K562 (cell line): Measurements from ENCODE around the gene PRRX1. TPM values are rescaled to one million over a fixed set of nuclear protein-coding genes. Genes with fewer than 3 reads are reported as not detected.
A peak's percentile ranks its signal among the peaks of the same experiment; 100 is the strongest.

ENCODE experiments used
- ATAC-seq: fragments of 200-7000 bp; cut with Tn5 transposase; 3 replicates; pipeline ENCODE4 v1.9.1; 2020; ENCODE audit warnings: moderate library complexity
- BruUV-seq: library from RNA; stranded (reverse); fragments of 400-500 nt; replicated peaks from 2 replicates; lab custom pipeline; 2021; lab: Mats Ljungman, UMichigan
- CTCF ChIA-PET: fragments of 300-600 bp; formaldehyde crosslinking; extraction: SDS; loops from one replicate; lab custom pipeline; 2021; ENCODE audit warnings: low intra/inter-chr PET ratio; lab: Yijun Ruan, JAX
- POLR2A ChIA-PET: fragments of 300-600, 350-650 bp; sonication (Branson Sonifier 250); formaldehyde crosslinking; extraction: SDS; loops from one replicate; lab custom pipeline; 2021; ENCODE audit warnings: antibody characterized with exemption, inconsistent platforms; lab: Yijun Ruan, JAX
- DNase-seq, 4 experiments: peaks; one replicate each; pipeline versions ENCODE4 v3.0.0 to v3.0.0-alpha.2; 2011 to 2018; ENCODE audit warnings: low spot score in 3 of 4, mixed read lengths in 3 of 4; ENCODE audit errors: extremely low read depth in 1 of 4
- FAIRE-seq: peaks from 2 replicates; lab custom pipeline; 2011; peaks lifted over from hg19 to GRCh38; lab: Jason Lieb, UNC
- H2AFZ ChIP-seq: 2 replicates; pipeline ENCODE4 v1.6.0; 2011; ENCODE audit warnings: low read depth, low read length, control low read depth, inconsistent platforms
- H3K27ac ChIP-seq: fragments of 200-600 bp; 3 replicates; pipeline ENCODE4 v1.8.0; 2011; ENCODE audit warnings: low read depth, mild to moderate bottlenecking, control low read depth, inconsistent platforms, low read length, moderate library complexity, mixed read lengths; ENCODE audit errors: extremely low read depth
- H3K27me3 ChIP-seq, 2 experiments: fragments of 300-600 bp in 1 of 2; 2 replicates in 1 of 2; 3 replicates in 1 of 2; pipeline versions ENCODE4 v1.6.0 to v1.8.0; 2011; ENCODE audit warnings: inconsistent platforms in 2 of 2, low read length in 2 of 2, mild to moderate bottlenecking in 1 of 2, mixed read lengths in 1 of 2, moderate library complexity in 1 of 2; ENCODE audit not compliant: control insufficient read depth in 2 of 2, insufficient read depth in 2 of 2
- H3K36me3 ChIP-seq: fragments of 300-600 bp; 3 replicates; pipeline ENCODE4 v1.8.0; 2011; ENCODE audit warnings: mild to moderate bottlenecking, low read length, inconsistent platforms; ENCODE audit not compliant: control insufficient read depth, insufficient read depth
- H3K4me1 ChIP-seq, 2 experiments: fragments of 200-600 bp in 1 of 2; replicated peaks in 1 of 2; 2 replicates in 1 of 2; 3 replicates in 1 of 2; pipeline versions ENCODE4 v1.5.1 to v1.8.0; 2011; ENCODE audit warnings: inconsistent platforms in 2 of 2, low read length in 2 of 2, mild to moderate bottlenecking in 1 of 2, mixed read lengths in 1 of 2, moderate library complexity in 1 of 2; ENCODE audit not compliant: control insufficient read depth in 2 of 2, insufficient read depth in 2 of 2
- H3K4me2 ChIP-seq: 2 replicates; pipeline ENCODE4 v1.6.1; 2011; ENCODE audit warnings: low read length, control low read depth, inconsistent platforms, mixed read lengths; ENCODE audit not compliant: insufficient read depth
- H3K4me3 ChIP-seq: fragments of 200-600 bp; sonication (generic), shearing (Covaris generic); 2 replicates; pipeline ENCODE4 v1.5.1; 2016; ENCODE audit warnings: control low read depth, inconsistent platforms
- H3K79me2 ChIP-seq: fragments of 200-600 bp; 3 replicates; pipeline ENCODE4 v1.8.0; 2011; ENCODE audit warnings: low read length, inconsistent platforms; ENCODE audit not compliant: control insufficient read depth, insufficient read depth
- H3K9ac ChIP-seq, 2 experiments: 2 replicates each; pipeline versions ENCODE4 v1.6.0 to v1.6.1; 2011; ENCODE audit warnings: low read depth in 2 of 2, low read length in 2 of 2, control low read depth in 1 of 2, inconsistent platforms in 1 of 2, mild to moderate bottlenecking in 1 of 2, mixed read lengths in 1 of 2; ENCODE audit not compliant: insufficient read depth in 1 of 2
- H3K9me1 ChIP-seq: one replicate; pipeline ENCODE4 v1.6.0; 2011; ENCODE audit warnings: inconsistent platforms, mild to moderate bottlenecking, low read length, moderate library complexity; ENCODE audit not compliant: control insufficient read depth, insufficient read depth
- H3K9me3 ChIP-seq: replicated peaks from 2 replicates; pipeline ENCODE4 v1.5.1; 2011; ENCODE audit warnings: low read depth, low read length, inconsistent platforms; ENCODE audit not compliant: control insufficient read depth, insufficient read depth
- H4K20me1 ChIP-seq: replicated peaks from 2 replicates; pipeline ENCODE4 v1.6.1; 2011; ENCODE audit warnings: low read length, inconsistent platforms, mixed read lengths; ENCODE audit not compliant: control insufficient read depth, insufficient read depth
- CHAMP1 ChIP-seq: fragments of 450-650 bp; IDR thresholded peaks from 2 replicates; pipeline ENCODE4 v1.6.1; 2016; ENCODE audit warnings: mild to moderate bottlenecking
- CREB1 ChIP-seq, 2 experiments: sonication (generic) in 1 of 2; formaldehyde crosslinking in 1 of 2; IDR thresholded peaks; 2 replicates each; pipeline versions ENCODE4 v1.6.1 to v1.8.0; 2012 to 2022; ENCODE audit warnings: inconsistent platforms in 1 of 2, mild to moderate bottlenecking in 1 of 2, missing genetic modification reagents in 1 of 2, moderate library complexity in 1 of 2
- ESRRA ChIP-seq: fragments of 450-650 bp; IDR thresholded peaks from 2 replicates; pipeline ENCODE4 v1.6.1; 2014; ENCODE audit warnings: low read depth, mild to moderate bottlenecking, moderate library complexity, borderline replicate concordance
- MAZ ChIP-seq, 2 experiments: fragments of 450-650 bp in 1 of 2; sonication (generic) in 1 of 2; formaldehyde crosslinking; IDR thresholded peaks in 1 of 2; conservative IDR thresholded peaks in 1 of 2; 2 replicates each; pipeline versions ENCODE4 v1.4.0 to v1.5.0; 2020; ENCODE audit warnings: mild to moderate bottlenecking in 1 of 2, missing genetic modification reagents in 1 of 2
- NEUROD1 ChIP-seq: fragments of 150-350 bp; IDR thresholded peaks from 2 replicates; pipeline ENCODE4 v1.6.1; 2014; ENCODE audit warnings: borderline replicate concordance, low read length, low read depth; ENCODE audit not compliant: partially characterized antibody
- NFIX ChIP-seq: fragments of 250-450 bp; sonication (Bioruptor Pico); IDR thresholded peaks from 2 replicates; pipeline ENCODE4 v1.4.0; 2020; ENCODE audit warnings: low read depth, mild to moderate bottlenecking, moderate library complexity
- NUFIP1 ChIP-seq: fragments of 450-650 bp; IDR thresholded peaks from 2 replicates; pipeline ENCODE4 v1.6.1; 2018; ENCODE audit not compliant: partially characterized antibody
- SMARCA5 ChIP-seq: fragments of 450-650 bp; IDR thresholded peaks from 2 replicates; pipeline ENCODE4 v1.6.1; 2016
- SMARCB1 ChIP-seq: IDR thresholded peaks from 2 replicates; pipeline ENCODE4 v1.6.1; 2011; ENCODE audit warnings: improper control_type of control experiment, low read depth; ENCODE audit not compliant: insufficient read length
- SPI1 ChIP-seq: IDR thresholded peaks from 2 replicates; pipeline ENCODE4 v1.6.1; 2011; ENCODE audit warnings: low read depth, low read length, control low read depth, borderline replicate concordance
- STAT5A ChIP-seq: IDR thresholded peaks from 2 replicates; pipeline ENCODE4 v1.6.1; 2012; ENCODE audit warnings: low read length, inconsistent platforms, borderline replicate concordance
- ZNF140 ChIP-seq: fragments of 250-450 bp; sonication (Bioruptor Pico); IDR thresholded peaks from 2 replicates; pipeline ENCODE4 v1.8.0; 2021; ENCODE audit warnings: moderate library complexity, mild to moderate bottlenecking, inconsistent platforms
- ZNF3 ChIP-seq: fragments of 250-450 bp; sonication (Bioruptor Pico); IDR thresholded peaks from 2 replicates; pipeline ENCODE4 v1.5.0; 2021; ENCODE audit warnings: mild to moderate bottlenecking, moderate library complexity
- WGBS: fragments of 100-300 bp; shearing (Covaris generic); methylation state at CpG from one replicate; pipeline ENCODE4 v1.1.6; 2016; ENCODE audit warnings: low coverage, mixed read lengths; ENCODE audit not compliant: insufficient coverage; ENCODE audit errors: missing lambda C conversion rate; 5-methylcytosine and 5-hydroxymethylcytosine counted together
- in situ Hi-C: fragments of 300-500 bp; cut with MboI; formaldehyde crosslinking; loops from 4 replicates; pipeline ENCODE4 v1.15.0; 2018; ENCODE audit warnings: inconsistent platforms, mixed read lengths
- intact Hi-C: fragments of 100-400 bp; cut with micrococcal nuclease; formaldehyde crosslinking; loops from 2 replicates; pipeline ENCODE4 v1.14.2; 2022
- polyA plus RNA-seq, 8 experiments: library from polyadenylated mRNA; depleted of rRNA in 4 of 8; stranded (reverse) in 5 of 8; unstranded in 3 of 8; fragments of >200 nt; fragmentation: Nextera tagmentation in 2 of 8; fragmentation: Illumina TruSeq in 1 of 8; extraction: Ambion mirVana in 2 of 8; extraction: Trizol in 1 of 8; gene quantifications; 2 replicates each; pipeline versions ENCODE4 v1.2.1 to v1.2.3, GENCODE V29; 2011 to 2014; ENCODE audit warnings: inconsistent platforms in 1 of 8, missing spikeins in 1 of 8
- total RNA-seq, 7 experiments: library from RNA; depleted of rRNA in 6 of 7; stranded (reverse); fragments of >200 nt in 6 of 7; fragmentation: Illumina TruSeq in 2 of 7; extraction: Trizol in 2 of 7; gene quantifications; 2 replicates each; pipeline versions ENCODE4 v1.2.1 to v1.2.3, GENCODE V29; 2011 to 2021; ENCODE audit warnings: low replicate concordance in 1 of 7

PRRX1 gene
- total and polyA plus RNA-seq, 9 of the 15 experiments (the other 6 are each of a cell fraction or from before 2014, with no cell fraction given), result not detected

- no peak overlapping the region for H3K9ac ChIP-seq
- H2AFZ ChIP-seq, result no peak overlapping the region
- H3K27ac ChIP-seq, result no peak overlapping the region
- no peaks in the 10 kb centered on the region for H3K36me3 ChIP-seq
- no peak for FAIRE-seq
- H3K4me2 ChIP-seq, result no peak overlapping the region
- no peaks in the 10 kb centered on the region for H3K79me2 ChIP-seq
- no peak for TF ChIP-seq CREB1 (IDR thresholded peaks at IDR 0.05)
- TF ChIP-seq CREB1 (CRISPR knock-in tag; IDR thresholded peaks at IDR 0.05), result no peak
- no peak for TF ChIP-seq STAT5A
- TF ChIP-seq SPI1, result peak; percentile 82
- H3K4me3 ChIP-seq, result no peak overlapping the region
- CTCF ChIA-PET, result no interaction called here
- ATAC-seq, result no peak
- no peaks in the 10 kb centered on the region for H3K4me1 ChIP-seq
- POLR2A ChIA-PET, result no interaction called here
- BruUV-seq, result no TSS peak
- in situ Hi-C loops (no loop called here), intact Hi-C loops (no loop called here)
- no peaks in the 10 kb centered on the region for H4K20me1 ChIP-seq
- H3K9me3 ChIP-seq, result no peaks in the 10 kb centered on the region
- H3K9me1 ChIP-seq, result no peaks in the 10 kb centered on the region
- DNase-seq, result no peak
- 0% methylated on average over 4 of the region's 4 CpGs for WGBS
- H3K27me3 ChIP-seq, result peaks cover 16 to 27% of the 10 kb centered on the region in 2 experiments; a peak in 4 of 5 replicates
Observed at GRCh38 chr1:170657275-170657853, 6.6 kb upstream of the PRRX1 start.

- Histone ChIP-seq H3K9me3 (no peaks in the 10 kb centered on the region), H3K9ac (no peak overlapping the region), H2AFZ (no peak overlapping the region), H3K4me3 (no peak overlapping the region), H4K20me1 (no peaks in the 10 kb centered on the region), H3K9me1 (no peaks in the 10 kb centered on the region), H3K36me3 (no peaks in the 10 kb centered on the region), H3K79me2 (no peaks in the 10 kb centered on the region), H3K27ac (no peak overlapping the region), H3K4me1 (peaks cover 0 to 5% of the 10 kb centered on the region in 2 experiments; a peak in 2 of 5 replicates), H3K4me2 (no peak overlapping the region), H3K27me3 (peaks cover 22 to 40% of the 10 kb centered on the region in 2 experiments; a peak in 4 of 5 replicates)
- BruUV-seq, result no TSS peak
- no peak for FAIRE-seq
- no peak; the same call in 2 of the 3 replicates for ATAC-seq
- under 1% methylated on average over 13 of the region's 13 CpGs for WGBS
- intact Hi-C loops (no loop called here), in situ Hi-C loops (no loop called here)
- no peak for DNase-seq
- POLR2A ChIA-PET, result interaction anchor here (0.6 to 1.4 kb wide), 2 partner anchors 126 to 1709 kb away, joined by 3 read pairs; no protein-coding TSS in a partner anchor
- CTCF ChIA-PET, result no interaction called here
- TF ChIP-seq CHAMP1 (no peak), MAZ (CRISPR knock-in tag; conservative IDR thresholded peaks at IDR 0.05 in 1 of 2, IDR thresholded peaks at IDR 0.05 in 1 of 2) (no peak), ZNF3 (CRISPR knock-in tag) (no peak), NFIX (CRISPR knock-in tag) (no peak), SMARCA5 (no peak), SMARCB1 (no peak), NEUROD1 (no peak), ZNF140 (no peak), ESRRA (no peak), NUFIP1 (no peak)
Observed at GRCh38 chr1:170659399-170660035, 4.4 kb upstream of the PRRX1 start.
